ENCODE results near the gene KLHL17. TPM values are rescaled to one million over a fixed set of nuclear protein-coding genes. Genes with fewer than 3 reads are reported as not detected.
A peak's percentile ranks its signal among the peaks of the same experiment; 100 is the strongest.

KLHL17 gene
- total and polyA plus RNA-seq, 10 donors: 12.0 to 31.6 (median 18.8) TPM

- Histone ChIP-seq H3K27ac (no peak within 1 kb of the TSS), H3K36me3 (no peaks in the 10 kb centered on the region), H3K4me3 (no peak within 1 kb of the TSS), H3K27me3 (replicated peaks in 1 of 7) (peaks cover 0 to 80% (median 19%) of the 10 kb centered on the region in 7 donors), H3K9me3 (no peaks in the 10 kb centered on the region), H3K4me1 (peaks cover 0 to 9% (median 4%) of the 10 kb centered on the region in 6 donors)
- WGBS, 5 donors: 64 to 73% (median 66%) methylated on average over 19 to 28 of the region's 28 CpGs
- DNase-seq: no peak
- TF ChIP-seq POLR2AphosphoS5 (IDR thresholded peaks at IDR 0.05): no peak
- intact Hi-C loops (cut with DNase I; ENCODE audit: low total_unique reads): no loop called here
These were observed 21.7 kb downstream of the KLHL17 start, which contains the start of gene PERM1 for GRCh38 chr1:981955-982558. Gene PERM1 (minus strand): TSS chr1:982093. CDS start chr1:981029, 1,064 bp downstream.

- TF ChIP-seq CTCF (IDR thresholded peaks at IDR 0.05 in 8 of 11, conservative IDR thresholded peaks at IDR 0.05 in 3 of 11): no peak
- Histone ChIP-seq H3K4me1 (peaks cover 0 to 9% (median 4%) of the 10 kb centered on the region in 6 donors), H3K27ac (no peak overlapping the region), H3K4me3 (no peak overlapping the region), H3K27me3 (replicated peaks in 1 of 7) (peaks cover 0 to 87% (median 19%) of the 10 kb centered on the region in 7 donors), H3K36me3 (no peaks in the 10 kb centered on the region), H3K9me3 (no peaks in the 10 kb centered on the region)
- 81 to 84% (median 83%) methylated on average over 41 to 43 of the region's 43 CpGs for WGBS, 5 donors
- DNase-seq: no peak
- intact Hi-C loops (cut with DNase I; ENCODE audit: low total_unique reads): no loop called here
These were observed 22.5 kb downstream of the KLHL17 start for GRCh38 chr1:982765-983436.

GRCh38 chr1:983798-984475, 23.6 kb downstream of the KLHL17 start:
- H3K4me3 ChIP-seq: peak overlapping the region in 1 of 8 donors; percentile 25
- H3K36me3 ChIP-seq: no peaks in the 10 kb centered on the region
- 17 to 22% (median 18%) methylated on average over 21 to 29 of the region's 29 CpGs for WGBS, 5 donors
- intact Hi-C loops (cut with DNase I; ENCODE audit: low total_unique reads): no loop called here
- peaks cover 0 to 78% (median 14%) of the 10 kb centered on the region in 7 donors for H3K27me3 ChIP-seq (replicated peaks in 1 of 7)
- TF ChIP-seq POLR2A (IDR thresholded peaks at IDR 0.05) (no peak), CTCF (IDR thresholded peaks at IDR 0.05 in 8 of 11, conservative IDR thresholded peaks at IDR 0.05 in 3 of 11) (peak; percentile 25 to 96 (median 88))
- H3K27ac ChIP-seq: no peak overlapping the region
- H3K9me3 ChIP-seq: no peaks in the 10 kb centered on the region
- peaks cover 0 to 9% (median 4%) of the 10 kb centered on the region in 6 donors for H3K4me1 ChIP-seq
- peak; percentile 87 for DNase-seq

GRCh38 chr1:984476-984814, 24.1 kb downstream of the KLHL17 start:
- Histone ChIP-seq H3K27me3 (replicated peaks in 1 of 7) (peaks cover 0 to 73% (median 14%) of the 10 kb centered on the region in 7 donors), H3K4me1 (peaks cover 0 to 9% (median 4%) of the 10 kb centered on the region in 6 donors), H3K4me3 (peak overlapping the region in 1 of 8 donors; percentile 25), H3K9me3 (no peaks in the 10 kb centered on the region), H3K36me3 (no peaks in the 10 kb centered on the region), H3K27ac (no peak overlapping the region)
- no peak for DNase-seq
- 56 to 66% (median 62%) methylated on average over 12 of the region's 12 CpGs for WGBS, 5 donors
- TF ChIP-seq CTCF (IDR thresholded peaks at IDR 0.05 in 8 of 11, conservative IDR thresholded peaks at IDR 0.05 in 3 of 11) (peak in 4 of 11 experiments; percentile 7 to 34 (median 20)), POLR2AphosphoS5 (IDR thresholded peaks at IDR 0.05) (no peak)
- intact Hi-C loops (cut with DNase I; ENCODE audit: low total_unique reads): no loop called here

All from spleen (tissue), 11 donors.